HCEC 1CT (cell line): ENCODE measurements around the gene ERP44.
"Not testable (repeated sequence)": the region's sequence is repeated elsewhere in the genome, so short reads cannot be mapped to it uniquely, and the experiment has no call there.

Experiments used
- DNase-seq: peaks from one replicate; pipeline ENCODE4 v3.0.0-alpha.2; 2017

The ERP44 gene

DNA sequence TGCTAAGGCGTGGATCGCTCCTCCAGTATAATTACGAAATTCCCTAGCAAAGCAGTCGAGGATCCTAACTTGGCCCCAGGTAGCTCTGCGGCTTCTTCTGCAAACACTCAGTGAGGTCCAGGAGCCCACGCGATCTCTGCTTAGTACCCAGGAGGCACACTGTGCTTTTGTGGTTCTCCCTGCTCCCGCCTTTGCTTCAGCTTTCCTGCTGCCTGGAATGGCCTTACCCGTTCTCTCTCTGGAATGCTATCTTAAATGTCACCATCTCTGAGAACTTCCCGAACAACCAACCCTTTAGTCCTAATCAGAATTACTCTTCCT is 882 bp upstream of the ERP44 start:
- peak; percentile 44 for DNase-seq

DNA sequence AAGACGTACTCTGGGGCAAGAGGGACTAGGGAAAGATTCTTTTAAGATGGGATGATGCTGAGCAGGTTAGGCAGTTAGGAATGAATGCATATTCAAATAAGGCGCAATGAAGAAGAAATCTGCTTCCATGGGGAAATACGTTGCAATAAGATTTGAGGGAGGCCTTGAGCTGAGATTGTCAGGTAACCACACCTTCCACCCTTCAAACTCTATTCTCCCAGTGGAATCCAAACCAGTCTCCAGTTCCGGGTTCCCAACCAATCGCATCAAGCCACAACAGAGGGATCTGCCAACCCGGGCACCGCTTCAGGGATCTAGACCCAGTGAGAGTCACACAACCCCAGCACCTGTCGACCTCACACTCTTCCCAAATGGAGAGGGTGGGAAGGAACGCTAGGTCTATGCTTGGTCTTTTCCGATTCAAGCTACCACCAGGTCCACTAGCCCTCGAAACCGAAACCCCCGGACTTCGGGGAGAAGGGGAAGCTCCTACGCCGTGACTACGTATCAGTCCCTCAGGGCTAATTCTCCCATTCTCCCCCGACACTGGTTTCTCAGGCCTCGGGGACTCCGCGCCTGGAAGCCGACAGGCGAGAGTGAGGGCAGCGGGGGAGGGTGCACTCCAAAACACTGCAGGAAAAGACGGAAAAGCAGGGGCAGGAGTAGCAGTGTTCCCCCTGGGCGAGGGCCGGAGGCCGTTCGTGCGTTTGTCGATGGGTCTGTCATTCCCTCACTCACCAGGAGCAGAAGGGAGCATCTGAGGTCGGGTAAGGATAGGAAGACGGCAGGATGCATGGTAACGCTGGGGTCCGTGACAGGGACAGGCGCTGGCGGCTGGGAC is 534 bp downstream of the ERP44 start:
- DNase-seq, result peak; percentile 54

DNA sequence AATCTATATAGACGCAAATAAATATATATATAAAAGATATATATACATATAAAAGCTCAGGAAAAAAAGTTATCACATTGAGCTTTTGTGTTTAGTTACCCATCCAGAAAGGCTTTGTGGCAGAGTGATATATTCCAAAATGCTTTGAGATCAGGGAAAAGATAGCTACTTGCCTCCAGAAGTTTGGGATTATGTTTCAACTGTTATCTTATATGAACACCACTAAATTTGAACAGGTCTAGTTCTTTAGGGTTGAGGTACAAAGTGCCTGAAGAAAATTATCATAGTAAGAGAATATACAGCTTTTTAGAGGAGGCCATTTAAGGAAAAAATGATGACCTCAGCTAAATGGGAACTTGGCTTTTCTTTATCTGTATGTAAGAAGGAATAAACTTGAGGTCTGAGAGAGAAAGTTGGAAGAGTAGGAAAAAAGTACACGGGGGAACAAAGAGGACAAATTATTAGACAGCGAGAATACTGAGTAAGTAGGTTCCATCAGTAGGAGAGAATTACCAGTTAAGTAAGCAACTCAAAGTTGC is 2.4 kb downstream of the ERP44 start:
- DNase-seq, result no peak

DNA sequence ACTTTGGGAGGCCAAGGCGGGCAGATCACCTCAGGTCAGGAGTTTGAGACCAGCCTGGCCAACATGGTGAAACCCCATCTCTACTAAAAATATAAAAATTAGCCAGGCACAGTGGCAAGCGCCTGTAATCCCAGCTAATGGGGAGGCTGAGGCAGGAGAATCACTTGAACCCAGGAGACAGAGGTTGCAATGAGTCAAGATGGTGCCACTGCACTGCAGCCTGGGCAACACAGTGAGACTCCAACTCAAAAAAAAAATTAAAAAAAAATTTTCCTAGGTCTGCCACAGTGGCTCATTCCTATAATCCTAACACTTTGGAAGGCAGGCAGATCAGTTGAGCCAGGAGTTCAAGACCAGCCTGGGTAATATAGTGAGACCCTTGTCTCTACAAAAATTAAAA is 4.4 kb downstream of the ERP44 start:
- not testable (repeated sequence) for DNase-seq

DNA sequence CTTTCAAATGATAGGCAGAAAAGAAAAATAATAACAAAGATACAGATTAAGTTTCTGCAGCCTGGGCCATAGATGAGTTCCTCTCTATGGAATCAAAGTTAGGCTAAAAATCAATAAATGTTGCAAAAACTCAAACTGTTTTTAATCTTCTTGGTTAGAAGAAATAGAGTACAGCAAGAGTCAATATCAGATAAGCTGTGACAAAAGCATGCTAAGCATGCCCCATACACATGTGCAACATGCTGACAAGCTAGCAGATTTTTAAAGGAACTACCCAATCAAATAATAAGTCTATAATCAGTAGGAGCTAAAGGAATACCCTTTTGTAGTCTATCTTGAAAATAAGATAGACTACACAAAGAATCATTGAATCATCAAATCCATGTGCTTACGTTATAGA is 6.7 kb downstream of the ERP44 start:
- no peak for DNase-seq

DNA sequence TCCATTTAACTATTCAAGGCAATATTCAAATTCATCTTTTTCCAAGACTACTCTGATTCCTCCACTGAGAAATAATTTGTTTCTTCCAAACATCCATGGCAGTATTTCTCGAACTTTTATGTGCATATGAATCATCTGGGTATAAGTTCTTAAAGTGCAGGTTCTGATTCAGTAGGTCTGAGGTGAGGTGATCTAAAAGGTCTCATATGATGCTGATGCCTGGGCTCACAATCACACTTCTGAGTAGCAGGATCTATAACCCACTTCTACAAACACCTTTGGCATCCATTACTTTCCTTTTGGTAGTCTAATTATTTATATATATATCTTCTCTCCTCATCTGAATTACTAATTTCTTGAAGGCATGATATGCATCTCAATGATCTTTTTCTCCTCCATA is 7.2 kb downstream of the ERP44 start:
- DNase-seq, result no peak

DNA sequence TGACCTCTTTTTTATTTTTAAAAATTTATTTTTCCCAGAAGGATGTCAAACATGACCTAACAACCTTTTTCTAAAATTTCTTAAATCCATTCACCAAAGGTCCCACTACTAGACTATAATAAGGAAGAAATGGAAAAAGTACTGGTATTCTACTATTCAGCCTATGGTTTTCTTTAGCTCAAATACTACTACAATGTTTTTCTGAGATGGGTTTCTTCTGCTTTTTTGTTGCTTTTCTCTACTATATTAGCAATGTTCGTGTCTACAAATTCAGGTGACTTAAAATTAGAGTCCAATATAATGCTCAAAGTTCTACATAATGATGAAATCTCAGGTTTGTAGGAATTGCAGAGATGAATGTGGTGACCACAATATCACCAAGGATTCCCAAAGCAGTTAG is 7.9 kb downstream of the ERP44 start:
- DNase-seq, result no peak

DNA sequence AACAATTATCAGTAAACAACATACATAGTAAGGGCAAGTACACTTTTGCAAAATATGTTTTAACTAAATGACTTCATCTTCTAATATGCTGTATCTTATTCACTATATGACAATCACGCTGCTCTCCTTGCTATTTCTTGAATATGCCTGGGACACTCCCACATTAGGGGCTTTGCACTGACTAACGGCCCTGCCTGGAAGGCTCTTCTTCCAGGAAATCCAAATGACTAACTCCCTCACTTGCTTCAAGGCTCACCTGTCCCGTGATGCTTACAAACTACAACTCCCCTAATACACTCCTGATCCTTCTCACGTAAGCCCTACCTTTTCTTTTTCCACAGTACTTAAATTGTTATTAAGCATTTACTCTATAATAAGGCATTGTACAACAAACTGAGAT is 10.6 kb downstream of the ERP44 start:
- DNase-seq, result no peak

DNA sequence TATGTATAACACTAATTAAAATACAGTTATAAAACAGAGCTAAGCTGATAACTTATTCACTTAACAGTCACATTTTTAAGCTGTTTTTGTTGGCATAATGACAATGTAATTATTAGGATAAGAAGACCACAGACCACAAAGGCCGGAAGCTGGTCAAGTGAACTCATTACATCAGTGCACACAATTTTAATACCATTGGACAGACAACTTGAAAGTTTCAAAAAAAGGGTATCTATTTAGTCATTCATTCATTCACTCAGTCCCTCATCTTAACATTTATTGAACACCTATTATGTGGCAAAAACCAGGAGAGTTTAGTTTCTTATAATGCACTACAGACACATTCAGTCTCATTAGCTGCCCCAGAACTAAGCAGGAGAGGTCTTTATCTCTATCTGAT is 11.6 kb downstream of the ERP44 start:
- DNase-seq, result peak; percentile 8

DNA sequence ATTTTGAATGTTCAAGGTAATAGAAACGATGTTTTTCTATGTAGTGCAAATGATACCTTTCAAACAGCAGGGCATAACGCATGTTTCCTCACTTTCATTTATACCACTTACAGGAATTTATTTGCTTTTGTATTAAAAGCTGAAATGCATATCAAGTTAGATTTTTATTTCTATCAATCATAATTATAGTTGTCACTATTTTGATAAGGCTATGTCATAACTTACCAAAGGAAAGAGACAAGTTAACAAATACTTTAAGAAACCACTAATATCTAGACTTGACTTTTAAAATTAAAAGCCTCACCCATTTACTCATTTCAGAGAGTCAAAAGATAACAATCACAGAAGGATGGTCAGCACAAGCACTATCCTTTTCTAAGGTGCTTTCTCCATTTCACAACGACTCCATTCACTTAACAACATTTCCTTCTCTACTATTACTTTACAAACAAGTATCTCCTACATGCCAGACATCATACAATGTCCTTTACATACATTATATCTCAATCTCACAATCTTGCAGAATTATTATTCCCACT is 12.6 kb downstream of the ERP44 start:
- no peak for DNase-seq

DNA sequence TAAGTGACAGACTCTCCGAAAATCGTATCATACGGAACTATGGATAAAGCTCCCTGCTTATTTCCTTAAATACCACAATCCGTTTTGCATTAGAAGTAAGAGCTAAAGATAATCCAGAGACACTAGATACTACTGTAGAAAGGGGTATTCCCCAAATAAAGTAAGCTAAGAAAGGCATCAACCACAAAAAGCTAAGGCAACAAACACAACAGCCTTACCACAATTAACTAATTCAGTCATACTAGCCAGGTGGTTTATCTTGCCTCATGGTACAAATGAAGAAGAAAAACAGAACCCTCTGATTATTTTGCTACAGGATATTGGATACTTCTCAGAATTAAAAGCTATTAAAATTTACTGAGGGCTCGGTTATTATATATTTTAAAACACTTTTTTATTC is 14.1 kb downstream of the ERP44 start:
- DNase-seq, result no peak

DNA sequence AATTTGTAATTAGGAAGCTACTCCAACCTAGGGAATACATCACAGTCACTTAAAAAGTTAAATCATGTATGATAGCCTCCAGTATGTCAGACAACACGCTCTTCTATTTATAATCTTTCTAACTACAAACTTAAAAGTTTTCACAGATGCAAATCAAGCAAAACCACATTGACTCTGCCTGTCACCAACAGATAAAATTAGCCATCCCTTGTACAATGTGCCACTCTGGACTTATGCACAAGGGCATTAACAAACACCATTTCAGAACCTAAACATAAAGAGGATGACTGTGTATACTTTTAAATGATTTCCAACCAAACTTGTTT is 14.7 kb downstream of the ERP44 start:
- DNase-seq, result no peak

DNA sequence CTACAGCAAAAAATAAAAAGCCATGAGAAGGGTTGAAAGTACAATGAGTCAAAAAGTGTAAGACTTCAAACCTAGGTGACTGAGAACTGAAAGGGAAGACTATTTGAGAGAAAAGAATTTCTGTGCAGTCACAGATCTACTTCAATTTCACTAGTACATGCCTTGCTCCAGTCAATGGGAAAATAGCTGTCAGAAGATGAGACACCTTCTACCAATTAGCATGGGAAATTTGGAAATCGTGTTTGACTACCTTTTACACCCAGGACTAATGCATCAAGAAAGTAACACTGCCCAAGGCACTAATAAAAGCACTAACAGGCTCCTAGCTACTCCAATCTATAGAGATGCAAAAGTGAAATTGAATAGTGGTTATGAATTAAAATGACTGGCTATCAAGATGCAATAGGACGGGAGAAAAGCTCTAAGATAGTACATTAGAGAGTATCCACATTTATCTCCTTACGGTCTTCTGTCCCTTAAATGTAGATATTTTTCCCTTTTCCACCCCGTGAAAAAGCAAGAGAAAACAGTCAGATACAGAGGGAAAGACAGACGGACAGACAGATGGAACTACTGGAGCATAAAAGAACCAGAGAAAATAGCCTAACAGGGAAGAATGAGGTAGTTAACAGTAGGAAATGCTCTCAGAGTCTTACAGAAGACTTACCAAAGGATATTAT is 15.2 kb downstream of the ERP44 start:
- DNase-seq, result no peak

DNA sequence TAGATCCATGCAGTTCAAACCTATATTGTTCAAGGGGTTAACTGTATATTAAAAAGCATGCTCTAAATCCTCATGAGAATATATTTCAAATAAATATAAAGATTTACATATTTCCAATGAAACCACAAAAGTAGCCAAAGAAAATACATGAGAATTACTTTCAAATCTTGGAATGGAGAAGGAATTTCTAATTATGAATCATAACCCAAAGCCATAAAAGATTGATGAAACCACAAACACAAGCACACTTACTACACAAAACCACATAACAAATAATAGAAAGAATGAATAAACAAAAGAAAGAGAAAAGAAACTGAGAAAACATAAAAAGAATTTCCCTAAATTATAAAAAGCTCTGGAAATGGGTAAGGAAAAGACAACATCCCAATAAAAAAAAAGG is 16.0 kb downstream of the ERP44 start:
- DNase-seq, result peak; percentile 81

DNA sequence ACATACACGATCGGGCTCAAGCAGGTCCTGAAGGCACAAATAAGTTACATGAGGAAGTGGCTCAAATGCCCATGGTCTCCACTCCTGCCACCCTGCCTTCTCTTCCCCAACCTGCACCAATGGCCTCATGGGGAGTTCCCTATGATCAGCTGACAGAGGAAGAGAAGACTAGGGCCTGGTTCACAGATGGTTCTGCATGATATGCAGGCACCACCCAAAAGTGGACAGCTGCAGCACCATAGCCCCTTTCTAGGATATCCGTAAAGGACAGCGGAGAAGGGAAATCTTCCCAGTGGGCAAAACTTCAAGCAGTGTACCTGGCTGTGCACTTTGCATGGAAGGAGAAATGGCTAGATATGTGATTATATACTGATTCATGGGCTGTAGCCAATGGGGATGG is 22.5 kb downstream of the ERP44 start:
- DNase-seq, result not testable (repeated sequence)

DNA sequence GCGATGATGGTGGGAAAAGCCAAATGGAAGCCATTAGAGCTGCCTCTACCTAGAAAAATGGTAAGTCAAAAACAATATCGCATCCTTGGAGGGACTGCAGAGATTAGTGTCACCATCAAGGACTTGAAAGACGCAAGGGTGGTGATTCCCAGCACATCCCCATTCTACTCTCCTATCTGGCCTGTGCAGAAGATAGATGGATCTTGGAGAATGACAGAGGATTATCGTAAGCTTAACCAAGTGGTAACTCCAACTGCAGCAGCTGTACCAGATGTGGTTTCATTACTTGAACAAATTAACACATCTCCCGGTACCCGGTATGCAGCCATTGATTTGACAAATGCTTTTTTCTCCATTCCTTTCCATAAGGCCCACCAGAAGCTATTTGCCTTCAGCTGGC is 23.8 kb downstream of the ERP44 start:
- no peak for DNase-seq

DNA sequence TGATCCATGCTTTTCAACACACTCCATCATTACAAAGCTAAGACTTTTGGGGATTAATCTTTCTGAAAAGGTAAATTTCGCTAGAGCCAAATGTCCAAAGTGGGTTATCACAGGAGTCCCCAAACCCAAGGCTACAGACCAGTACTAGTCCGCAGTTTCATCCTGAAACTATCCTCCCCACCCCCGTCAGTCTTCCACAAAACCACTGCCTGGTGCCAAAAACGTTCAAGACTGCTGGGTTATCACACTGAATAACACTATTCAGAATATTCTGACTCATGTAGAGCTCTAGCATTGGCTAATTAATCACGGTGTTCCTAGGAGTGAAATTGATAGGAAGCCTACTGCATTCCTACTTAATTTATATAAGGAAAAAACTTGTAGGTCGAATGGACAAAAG is 24.7 kb downstream of the ERP44 start:
- DNase-seq, result no peak

DNA sequence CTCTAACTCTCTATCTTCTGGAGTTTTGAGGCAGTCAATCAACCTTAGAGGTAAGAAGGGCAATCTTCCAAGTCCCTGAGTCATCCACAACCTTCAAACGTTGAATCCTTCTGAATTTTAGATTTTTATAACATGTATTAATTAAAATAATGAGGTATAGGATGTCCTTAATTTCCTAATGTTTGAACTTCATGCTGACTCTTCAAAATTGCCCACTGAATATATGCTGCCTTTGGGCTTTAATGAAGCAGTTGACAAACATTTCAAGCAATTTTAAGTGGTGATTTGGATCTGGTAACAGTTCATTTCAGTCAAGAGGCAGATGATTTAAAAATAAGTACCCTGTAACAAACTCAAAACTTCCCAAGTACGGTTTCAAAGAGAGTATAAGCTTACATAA is 26.0 kb downstream of the ERP44 start:
- DNase-seq, result no peak

DNA sequence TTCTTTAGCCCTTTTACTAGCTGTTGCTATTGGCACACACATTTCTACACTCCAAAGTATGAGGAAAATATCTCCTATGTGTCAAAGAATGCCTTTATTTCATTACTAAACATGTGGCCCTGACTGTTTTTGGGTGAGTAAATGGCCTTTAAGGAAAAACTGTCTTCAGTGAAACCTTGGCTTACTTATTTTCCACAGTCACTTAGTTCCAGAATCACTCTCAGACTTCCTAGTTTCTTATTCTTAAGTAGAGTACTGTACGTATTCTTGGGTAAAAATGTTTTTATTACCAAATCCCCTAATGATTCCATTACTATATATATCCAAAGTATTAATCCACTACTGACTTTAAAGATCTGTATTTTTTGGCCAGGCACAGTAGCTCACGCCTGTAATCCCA is 27.5 kb downstream of the ERP44 start:
- DNase-seq, result no peak

DNA sequence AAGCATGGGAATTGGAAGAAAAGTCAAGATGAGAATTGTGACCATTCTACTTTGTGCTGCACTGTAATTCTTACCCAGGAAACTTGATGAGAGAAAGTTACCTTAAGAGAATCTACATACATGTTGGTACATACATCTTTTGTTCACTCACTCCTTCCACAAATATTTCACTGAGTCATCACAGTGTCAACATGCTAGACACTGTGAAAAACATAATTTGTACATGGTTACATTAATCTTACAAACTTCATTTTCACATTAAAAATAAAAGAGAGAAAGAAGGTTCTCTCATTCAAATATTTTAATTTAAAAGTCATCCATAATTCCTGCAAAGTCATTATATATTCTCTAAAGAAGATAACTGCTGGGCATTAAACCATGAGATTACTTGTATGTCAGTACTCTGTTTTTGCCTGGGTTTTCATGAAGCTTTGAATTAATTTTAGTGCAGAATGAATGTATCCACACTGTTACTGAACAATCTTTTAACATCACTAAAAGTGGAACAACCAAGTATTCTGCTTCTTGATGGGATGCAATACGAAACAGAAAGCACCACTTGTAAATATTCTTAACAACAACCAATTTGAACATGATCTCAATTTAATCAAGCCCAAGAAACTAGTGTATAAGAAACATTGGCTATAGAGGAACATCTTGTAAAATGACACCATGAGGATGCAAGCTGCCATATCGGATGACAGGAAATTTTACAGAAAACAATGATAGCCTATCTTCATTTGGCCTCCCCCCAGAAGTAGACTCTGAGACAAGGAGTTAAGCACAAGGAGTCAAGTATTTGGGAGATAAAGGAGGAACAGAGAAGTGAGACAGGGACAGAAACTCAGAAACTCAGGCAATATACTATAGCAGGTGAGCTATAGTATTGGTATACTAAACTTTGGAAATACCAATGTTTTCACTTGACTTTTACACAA is 28.4 kb downstream of the ERP44 start:
- no peak for DNase-seq

DNA sequence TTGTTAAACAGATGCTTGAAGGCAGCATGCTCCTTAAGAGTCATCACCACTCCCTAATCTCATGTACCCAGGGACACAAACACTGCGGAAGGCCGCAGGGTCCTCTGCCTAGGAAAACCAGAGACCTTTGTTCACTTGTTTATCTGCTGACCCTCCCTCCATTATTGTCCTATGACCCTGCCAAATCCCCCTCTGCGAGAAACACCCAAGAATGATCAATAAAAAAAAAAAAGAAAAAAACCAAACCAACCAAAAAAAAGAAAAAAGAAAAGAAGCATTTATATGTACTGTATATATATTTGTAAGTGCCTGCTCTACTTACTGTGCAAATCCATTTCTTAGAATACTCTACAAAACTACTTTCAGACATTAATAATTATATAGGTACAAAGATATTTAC is 29.7 kb downstream of the ERP44 start:
- DNase-seq, result not testable (repeated sequence)

DNA sequence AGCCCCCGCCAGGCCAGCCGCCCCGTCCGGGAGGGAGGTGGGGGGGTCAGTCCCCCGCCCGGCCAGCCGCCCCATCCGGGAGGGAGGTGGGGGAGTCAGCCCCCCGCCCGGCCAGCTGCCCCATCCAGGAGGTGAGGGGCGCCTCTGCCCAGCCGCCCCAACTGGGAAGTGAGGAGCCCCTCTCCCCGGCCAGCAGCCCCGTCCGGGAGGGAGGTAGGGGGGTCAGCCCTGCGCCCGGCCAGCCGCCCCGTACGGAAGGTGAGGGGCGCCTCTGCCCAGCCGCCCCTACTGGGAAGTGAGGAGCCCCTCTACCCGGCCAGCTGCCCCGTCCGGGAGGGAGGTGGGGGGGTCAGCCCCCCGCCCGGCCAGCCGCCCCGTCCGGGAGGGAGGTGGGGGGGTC is 30.8 kb downstream of the ERP44 start:
- DNase-seq, result not testable (repeated sequence)

DNA sequence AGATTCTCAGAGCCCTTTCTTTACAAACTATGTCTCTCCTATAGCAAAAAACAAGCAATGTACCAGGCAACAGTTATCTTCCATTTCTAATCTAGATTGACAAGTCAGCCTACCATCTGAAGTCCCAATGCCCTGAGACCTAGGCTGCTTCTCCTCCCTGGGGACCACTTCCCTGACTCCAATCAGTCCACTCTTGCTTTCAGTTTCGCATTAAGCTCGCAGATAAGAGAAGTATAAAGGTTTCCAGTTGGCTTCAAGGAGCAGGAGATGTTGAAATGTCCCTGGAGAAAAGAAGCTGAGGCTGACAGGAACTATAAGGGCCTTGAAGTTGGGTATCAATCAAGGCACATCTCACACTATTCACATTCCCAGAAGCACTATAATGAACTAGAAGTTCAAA is 32.3 kb downstream of the ERP44 start:
- DNase-seq, result no peak
